Smooth muscle cell (in vitro differentiated cells): ENCODE data around the gene VPS52. TPM values are rescaled to one million over a fixed set of nuclear protein-coding genes. Genes with fewer than 3 reads are reported as not detected.
A peak's percentile ranks its signal among the peaks of the same experiment; 100 is the strongest.

ENCODE experiments used
- DNase-seq: peaks from one replicate; lab custom pipeline; 2025; ENCODE audit not compliant: unreplicated experiment; lab: John Stamatoyannopoulos, UW
- H2AFZ ChIP-seq: fragments of 200-600 bp; sonication (generic); 2 replicates; pipeline ENCODE4 v1.6.0; 2016; ENCODE audit warnings: antibody characterized with exemption, low read depth, mild to moderate bottlenecking
- H3F3A ChIP-seq: fragments of 200-600 bp; sonication (generic); 2 replicates; pipeline ENCODE4 v1.6.0; 2017; ENCODE audit warnings: antibody characterized with exemption, low read depth
- H3K27ac ChIP-seq: fragments of 200-600 bp; sonication (generic); 2 replicates; pipeline ENCODE4 v1.5.1; 2016; ENCODE audit warnings: low read depth, mild to moderate bottlenecking
- H3K27me3 ChIP-seq: fragments of 200-600 bp; sonication (generic); 2 replicates; pipeline ENCODE4 v1.6.1; 2016; ENCODE audit warnings: low read depth, mild to moderate bottlenecking
- H3K36me3 ChIP-seq: fragments of 200-600 bp; sonication (generic); 2 replicates; pipeline ENCODE4 v1.5.1; 2016; ENCODE audit warnings: low read depth
- H3K4me1 ChIP-seq: fragments of 200-600 bp; sonication (generic); 2 replicates; pipeline ENCODE4 v1.5.1; 2016; ENCODE audit warnings: low read depth
- H3K4me2 ChIP-seq: fragments of 200-600 bp; sonication (generic); 2 replicates; pipeline ENCODE4 v1.6.0; 2016; ENCODE audit warnings: mild to moderate bottlenecking
- H3K4me3 ChIP-seq: fragments of 200-600 bp; sonication (generic); 2 replicates; pipeline ENCODE4 v1.5.1; 2016; ENCODE audit warnings: mild to moderate bottlenecking
- H3K79me2 ChIP-seq: fragments of 200-600 bp; sonication (generic); 2 replicates; pipeline ENCODE4 v1.6.0; 2016; ENCODE audit warnings: low read depth, mild to moderate bottlenecking
- H3K9ac ChIP-seq: fragments of 200-600 bp; sonication (generic); 2 replicates; pipeline ENCODE4 v1.6.0; 2016; ENCODE audit warnings: low read depth
- H3K9me3 ChIP-seq: fragments of 200-600 bp; sonication (generic); replicated peaks from 2 replicates; pipeline ENCODE4 v1.5.1; 2016; ENCODE audit warnings: low read depth
- H4K20me1 ChIP-seq: fragments of 200-600 bp; sonication (generic); 2 replicates; pipeline ENCODE4 v1.6.0; 2016; ENCODE audit warnings: low read depth
- CTCF ChIP-seq: fragments of 200-600 bp; sonication (generic); IDR thresholded peaks from 2 replicates; pipeline ENCODE4 v1.5.1; 2017; ENCODE audit warnings: borderline replicate concordance, mild to moderate bottlenecking, antibody characterized with exemption; ENCODE audit not compliant: insufficient read depth, poor library complexity, severe bottlenecking
- WGBS: methylation state at CpG from one replicate; pipeline ENCODE4 v1.1.7; 2016; ENCODE audit warnings: low lambda C conversion rate; 5-methylcytosine and 5-hydroxymethylcytosine counted together
- polyA plus RNA-seq: library from polyadenylated mRNA; unstranded; fragments of >200 nt; fragmentation: Nextera tagmentation; extraction: Ambion mirVana; gene quantifications from 2 replicates; pipeline ENCODE4 v1.2.1, GENCODE V29; 2016
- total RNA-seq: library from RNA; depleted of rRNA; stranded (reverse); fragments of >200 nt; gene quantifications from 2 replicates; pipeline ENCODE4 v1.2.3, GENCODE V29; 2014

Gene VPS52
- total and polyA plus RNA-seq, 2 experiments from 2014 or later: 22.6 to 34.7 TPM

- peak; percentile 47 for DNase-seq
- 7% methylated on average over 10 of the region's 10 CpGs for WGBS
- Histone ChIP-seq H3K9ac (peak overlapping the region; percentile 88), H3K27me3 (no peaks in the 10 kb centered on the region), H4K20me1 (peaks cover 39% of the 10 kb centered on the region), H3K4me3 (peak overlapping the region; percentile 71), H3K9me3 (no peaks in the 10 kb centered on the region), H3K79me2 (peaks cover 38% of the 10 kb centered on the region), H3K36me3 (no peaks in the 10 kb centered on the region), H3F3A (peaks cover 21% of the 10 kb centered on the region), H3K27ac (peak overlapping the region; percentile 96), H3K4me1 (peaks cover 20% of the 10 kb centered on the region), H3K4me2 (peak overlapping the region; percentile 98), H2AFZ (no peak overlapping the region)
- no peak for TF ChIP-seq CTCF
Measured at GRCh38 chr6:33314515-33314942, 42.9 kb upstream of the VPS52 start.

- no peak for TF ChIP-seq CTCF
- H3K4me1 ChIP-seq: peaks cover 20% of the 10 kb centered on the region
- peaks cover 45% of the 10 kb centered on the region for H4K20me1 ChIP-seq
- H3K27me3 ChIP-seq: no peaks in the 10 kb centered on the region
- no peaks in the 10 kb centered on the region for H3K36me3 ChIP-seq
- DNase-seq: peak; percentile 69
- H3K4me3 ChIP-seq: peak within 1 kb of the TSS; percentile 71
- H3F3A ChIP-seq: peaks cover 16% of the 10 kb centered on the region
- H3K79me2 ChIP-seq: peaks cover 39% of the 10 kb centered on the region
- H3K9me3 ChIP-seq: no peaks in the 10 kb centered on the region
- 2% methylated on average over 46 of the region's 47 CpGs for WGBS
- peak within 1 kb of the TSS; percentile 88 for H3K9ac ChIP-seq
- peak within 1 kb of the TSS; percentile 1 for H2AFZ ChIP-seq
- H3K27ac ChIP-seq: peak within 1 kb of the TSS; percentile 96
- peak within 1 kb of the TSS; percentile 98 for H3K4me2 ChIP-seq
Measured at GRCh38 chr6:33313709-33314514, 42.2 kb upstream of the VPS52 start, which contains the start of gene TAPBP. Gene TAPBP, minus strand, starts transcription at chr6:33314078. Its CDS starts 37 bp downstream, at chr6:33314041.

- peaks cover 9% of the 10 kb centered on the region for H3F3A ChIP-seq
- whole genome bisulfite sequencing: 2% methylated on average over 32 of the region's 33 CpGs
- H3K4me3 ChIP-seq: peak overlapping the region; percentile 71
- H3K27me3 ChIP-seq: no peaks in the 10 kb centered on the region
- peak overlapping the region; percentile 1 for H2AFZ ChIP-seq
- peaks cover 13% of the 10 kb centered on the region for H3K4me1 ChIP-seq
- no peaks in the 10 kb centered on the region for H3K9me3 ChIP-seq
- no peak for TF ChIP-seq CTCF
- H3K36me3 ChIP-seq: no peaks in the 10 kb centered on the region
- H3K79me2 ChIP-seq: peaks cover 46% of the 10 kb centered on the region
- DNase-seq: no peak
- peak overlapping the region; percentile 98 for H3K4me2 ChIP-seq
- H3K9ac ChIP-seq: peak overlapping the region; percentile 88
- H3K27ac ChIP-seq: peak overlapping the region; percentile 96
- H4K20me1 ChIP-seq: peaks cover 52% of the 10 kb centered on the region
Measured at GRCh38 chr6:33313105-33313708, 41.5 kb upstream of the VPS52 start.
